GM12878 (cell line): Measurements from ENCODE around the gene TRIM56.

ENCODE experiments used
- FOXM1 ChIP-seq: IDR thresholded peaks from 2 replicates; pipeline ENCODE4 v1.6.1; 2012; ENCODE audit warnings: low read depth, mild to moderate bottlenecking, inconsistent platforms, low read length, moderate library complexity
- NFYB ChIP-seq: IDR thresholded peaks from 2 replicates; pipeline ENCODE4 v1.6.1; 2011; ENCODE audit warnings: low read depth, mild to moderate bottlenecking, low read length, improper control_type of control experiment, moderate library complexity; ENCODE audit not compliant: insufficient read depth
- POLR2A ChIP-seq: IDR thresholded peaks from 2 replicates; pipeline ENCODE4 v1.6.1; 2011; ENCODE audit warnings: low read depth, mild to moderate bottlenecking, low read length
- POLR2AphosphoS5 ChIP-seq: IDR thresholded peaks from 2 replicates; pipeline ENCODE4 v1.6.1; 2011; ENCODE audit warnings: mild to moderate bottlenecking, low read length, inconsistent platforms
- TF ChIP-seq, protein P1 (sequence below), 3 experiments: IDR thresholded peaks in 2 of 3; conservative IDR thresholded peaks in 1 of 3; 2 replicates each; pipeline ENCODE4 v1.5.1; 2011; ENCODE audit warnings: low read depth in 3 of 3, low read length in 3 of 3, mild to moderate bottlenecking in 3 of 3, control low read depth in 2 of 3, moderate library complexity in 2 of 3, inconsistent platforms in 1 of 3, mixed read lengths in 1 of 3; ENCODE audit not compliant: control insufficient read depth in 2 of 3, insufficient read depth in 1 of 3; ENCODE audit errors: extremely low read depth in 1 of 3

DNA sequence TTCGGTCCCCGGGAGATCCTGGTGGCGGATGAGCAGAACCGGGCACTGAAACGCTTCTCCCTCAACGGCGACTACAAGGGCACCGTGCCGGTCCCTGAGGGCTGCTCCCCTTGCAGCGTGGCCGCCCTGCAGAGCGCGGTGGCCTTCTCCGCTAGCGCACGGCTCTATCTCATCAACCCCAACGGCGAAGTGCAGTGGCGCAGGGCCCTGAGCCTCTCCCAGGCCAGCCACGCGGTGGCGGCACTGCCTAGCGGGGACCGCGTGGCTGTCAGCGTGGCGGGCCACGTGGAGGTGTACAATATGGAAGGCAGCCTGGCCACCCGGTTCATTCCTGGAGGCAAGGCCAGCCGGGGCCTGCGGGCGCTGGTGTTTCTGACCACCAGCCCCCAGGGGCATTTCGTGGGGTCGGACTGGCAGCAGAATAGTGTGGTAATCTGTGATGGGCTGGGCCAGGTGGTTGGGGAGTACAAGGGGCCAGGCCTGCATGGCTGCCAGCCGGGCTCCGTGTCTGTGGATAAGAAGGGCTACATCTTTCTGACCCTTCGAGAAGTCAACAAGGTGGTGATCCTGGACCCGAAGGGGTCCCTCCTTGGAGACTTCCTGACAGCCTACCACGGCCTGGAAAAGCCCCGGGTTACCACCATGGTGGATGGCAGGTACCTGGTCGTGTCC is 3.7 kb downstream of the TRIM56 start:
- no peak for TF ChIP-seq FOXM1
- TF ChIP-seq, protein P1, sequence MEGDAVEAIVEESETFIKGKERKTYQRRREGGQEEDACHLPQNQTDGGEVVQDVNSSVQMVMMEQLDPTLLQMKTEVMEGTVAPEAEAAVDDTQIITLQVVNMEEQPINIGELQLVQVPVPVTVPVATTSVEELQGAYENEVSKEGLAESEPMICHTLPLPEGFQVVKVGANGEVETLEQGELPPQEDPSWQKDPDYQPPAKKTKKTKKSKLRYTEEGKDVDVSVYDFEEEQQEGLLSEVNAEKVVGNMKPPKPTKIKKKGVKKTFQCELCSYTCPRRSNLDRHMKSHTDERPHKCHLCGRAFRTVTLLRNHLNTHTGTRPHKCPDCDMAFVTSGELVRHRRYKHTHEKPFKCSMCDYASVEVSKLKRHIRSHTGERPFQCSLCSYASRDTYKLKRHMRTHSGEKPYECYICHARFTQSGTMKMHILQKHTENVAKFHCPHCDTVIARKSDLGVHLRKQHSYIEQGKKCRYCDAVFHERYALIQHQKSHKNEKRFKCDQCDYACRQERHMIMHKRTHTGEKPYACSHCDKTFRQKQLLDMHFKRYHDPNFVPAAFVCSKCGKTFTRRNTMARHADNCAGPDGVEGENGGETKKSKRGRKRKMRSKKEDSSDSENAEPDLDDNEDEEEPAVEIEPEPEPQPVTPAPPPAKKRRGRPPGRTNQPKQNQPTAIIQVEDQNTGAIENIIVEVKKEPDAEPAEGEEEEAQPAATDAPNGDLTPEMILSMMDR (IDR thresholded peaks at IDR 0.05 in 2 of 3, conservative IDR thresholded peaks at IDR 0.05 in 1 of 3; ENCODE audit: control insufficient read depth in 2 of 3, extremely low read depth in 1 of 3, insufficient read depth in 1 of 3, low read depth in 3 of 3, low read length in 3 of 3): no peak
- peak; percentile 52; the same call in 1 of the 2 replicates for TF ChIP-seq POLR2A
- TF ChIP-seq POLR2AphosphoS5: 0 out of 2 replicates have a peak, but pooled peaks have one; percentile 26
- TF ChIP-seq NFYB: no peak
